GM19468 (cell line): ENCODE measurements around the gene GFOD2.

ENCODE experiments used
- ATAC-seq: cut with Tn5 transposase; IDR thresholded peaks from one replicate; pipeline ENCODE4 v1.9.1; 2021; ENCODE audit warnings: mild to moderate bottlenecking, moderate library complexity, moderate number of reproducible peaks; ENCODE audit not compliant: unreplicated experiment; ENCODE audit errors: extremely low read depth

GFOD2 gene

GRCh38 chr16:67674851-67675578 lies 44.1 kb downstream of the GFOD2 start:
- no peak for ATAC-seq

GRCh38 chr16:67673712-67674580 lies 45.2 kb downstream of the GFOD2 start:
- no peak for ATAC-seq

DNA sequence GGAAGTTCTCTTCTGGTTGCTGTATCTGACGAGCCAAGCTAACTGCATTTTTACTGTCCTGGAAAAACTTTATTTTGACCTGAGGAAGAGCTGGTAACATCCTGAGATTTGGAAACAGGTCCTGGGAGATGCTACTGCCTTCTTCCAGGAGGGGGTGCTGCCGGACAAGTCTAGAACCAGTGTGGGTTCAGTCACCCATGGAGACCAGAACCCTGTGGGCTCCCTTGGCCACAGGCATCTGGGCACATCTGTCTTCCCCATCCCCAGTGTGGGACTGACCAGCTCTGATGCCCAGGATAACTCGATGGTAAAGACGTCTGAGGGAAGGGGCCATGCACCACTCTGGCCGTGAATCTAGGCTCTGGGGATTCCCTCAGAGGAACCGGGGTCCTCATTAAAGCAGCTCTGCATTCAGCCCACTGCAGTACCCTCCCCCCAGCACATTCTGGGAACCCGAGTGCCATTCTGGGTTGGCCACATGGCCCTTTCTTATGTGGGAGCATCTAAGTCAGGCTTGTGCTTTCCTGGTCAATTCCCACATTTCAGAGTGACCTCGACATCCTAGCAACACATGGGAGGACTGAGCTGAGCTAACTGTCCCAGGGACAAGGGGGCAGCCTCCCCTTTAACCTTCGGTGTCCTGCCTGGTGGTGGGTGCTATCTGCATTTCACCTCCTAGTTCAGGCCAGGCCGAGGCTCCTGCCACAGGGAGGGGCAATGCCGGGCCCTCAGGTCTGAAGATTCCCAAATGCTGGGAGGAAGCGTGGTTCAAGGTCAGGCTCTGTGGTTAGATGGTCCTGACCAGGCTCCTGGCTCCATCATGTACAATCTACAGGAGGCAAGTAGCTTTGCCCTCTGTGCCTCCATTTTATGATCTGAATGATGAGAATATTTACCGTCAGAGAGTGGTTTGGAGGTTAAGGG lies 46.1 kb downstream of the GFOD2 start:
- no peak for ATAC-seq

- ATAC-seq, result no peak
Observed at GRCh38 chr16:67672306-67672705, 46.8 kb downstream of the GFOD2 start.

DNA sequence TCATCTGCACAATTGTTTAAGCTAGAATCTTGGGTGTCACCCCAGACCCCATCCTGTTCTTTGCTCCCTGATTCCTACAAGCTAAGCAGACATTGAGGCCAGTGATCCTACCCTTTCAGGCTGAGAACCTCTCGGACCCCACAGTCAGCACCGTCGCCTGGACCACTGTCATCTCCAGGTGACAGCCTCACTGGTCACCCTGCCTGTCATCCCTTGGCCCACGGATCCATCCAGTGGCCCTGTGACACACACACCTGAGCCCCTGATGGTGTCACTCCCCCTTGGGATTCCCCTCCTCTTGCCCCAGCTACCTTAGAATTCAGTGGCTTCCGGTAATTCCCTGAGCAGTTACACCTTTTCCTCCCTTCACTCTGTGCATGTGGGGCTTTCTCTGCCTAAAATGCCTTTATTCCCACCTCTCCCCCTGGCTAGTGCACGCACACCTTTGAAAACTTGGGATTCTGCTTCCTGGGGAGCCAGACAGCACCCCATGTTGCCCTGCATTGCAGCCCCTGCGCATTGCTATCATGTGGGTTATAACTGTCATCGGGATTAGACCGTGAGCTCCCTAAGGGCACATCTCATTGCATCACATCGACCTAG lies 49.5 kb downstream of the GFOD2 start:
- no peak for ATAC-seq

DNA sequence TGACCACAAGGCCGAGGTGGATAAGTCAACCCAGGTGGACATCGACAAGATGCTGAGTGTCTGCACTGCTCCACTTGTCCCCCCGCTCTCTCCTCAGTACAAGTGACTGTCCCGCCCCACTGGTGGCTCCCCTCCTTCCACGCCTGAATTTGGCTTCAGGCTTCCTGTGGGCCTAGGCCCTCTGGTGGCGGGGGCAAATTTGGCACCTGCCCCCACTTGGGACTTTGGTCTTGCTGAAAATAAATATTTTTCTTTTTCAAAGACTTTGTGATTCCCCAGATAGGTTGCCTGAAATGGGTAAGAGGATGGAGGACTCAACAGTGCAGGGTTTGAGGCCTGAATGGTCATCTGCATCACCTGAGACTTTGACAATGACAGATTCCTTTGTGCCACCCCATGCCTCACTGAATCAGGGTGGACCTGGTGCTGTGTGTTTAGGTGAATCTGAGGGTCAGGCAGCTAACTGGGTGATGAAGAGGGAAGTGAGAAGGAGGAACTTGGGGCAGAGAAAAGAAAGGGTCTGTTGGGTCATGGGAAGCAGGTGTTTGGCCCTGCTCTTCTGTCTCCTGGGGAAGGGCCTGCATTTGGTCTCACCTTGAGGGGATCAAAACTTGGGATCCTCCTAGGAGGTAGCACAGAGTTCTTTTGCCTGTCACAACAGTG lies 50.5 kb downstream of the GFOD2 start:
- no peak for ATAC-seq

GRCh38 chr16:67667817-67668494 lies 51.2 kb downstream of the GFOD2 start:
- ATAC-seq, result no peak

- ATAC-seq, result no peak
Observed at GRCh38 chr16:67667453-67667816, 51.7 kb downstream of the GFOD2 start.

DNA sequence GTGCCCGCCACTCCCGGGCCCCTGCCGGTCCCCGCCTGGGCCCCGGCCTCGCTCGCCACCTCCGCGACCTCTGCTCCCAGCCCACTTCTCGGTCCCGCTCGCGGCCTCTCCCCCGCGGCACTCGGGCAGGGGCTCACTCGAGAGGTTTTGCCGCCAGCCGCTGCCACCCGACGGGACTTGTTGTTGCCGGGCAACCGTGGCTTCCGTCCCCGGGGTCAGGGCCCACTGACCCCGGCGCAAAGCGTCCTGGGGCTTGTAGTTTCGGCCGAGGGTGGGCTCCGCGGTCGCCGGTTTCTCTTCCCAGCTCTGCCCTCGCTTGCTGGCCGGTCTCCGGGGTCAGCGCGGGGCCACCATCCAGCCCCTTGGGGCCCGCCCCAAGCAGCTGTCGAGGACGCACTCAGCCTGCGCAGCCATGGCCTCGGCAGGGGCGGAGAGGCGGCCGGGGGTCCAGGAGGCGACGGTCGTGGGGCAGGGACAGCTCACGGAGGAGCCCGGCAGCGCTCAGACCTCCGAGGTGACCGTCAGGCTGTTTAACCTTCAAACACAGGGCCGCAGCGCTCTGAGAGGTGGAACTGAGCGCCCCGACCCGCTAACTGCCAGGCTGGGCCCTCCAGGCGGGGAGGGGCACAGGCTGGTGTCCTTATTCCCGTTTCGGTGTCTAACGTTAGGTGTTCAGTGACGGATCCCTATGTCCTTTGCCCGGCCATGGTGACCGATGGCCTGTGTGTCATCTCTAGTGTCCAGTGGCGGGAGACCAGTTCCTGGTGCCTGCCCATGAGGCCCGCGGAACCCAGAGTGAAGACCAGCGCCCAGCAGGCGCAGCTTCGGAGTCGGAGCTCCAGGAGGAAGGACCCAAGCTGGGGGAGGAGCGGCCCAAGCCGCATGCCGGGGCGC lies 52.3 kb downstream of the GFOD2 start, which contains the start of the genes C16orf86 and ENKD1:
Gene C16orf86 (plus strand): TSS at position 256 of the 894 bp plus-strand sequence. CDS start 157 bp downstream, at position 413.
Gene ENKD1 (minus strand): TSS at position 192 of the 894 bp plus-strand sequence. CDS start 308 bp downstream, outside the sequence.
- ATAC-seq, result peak; percentile 31

DNA sequence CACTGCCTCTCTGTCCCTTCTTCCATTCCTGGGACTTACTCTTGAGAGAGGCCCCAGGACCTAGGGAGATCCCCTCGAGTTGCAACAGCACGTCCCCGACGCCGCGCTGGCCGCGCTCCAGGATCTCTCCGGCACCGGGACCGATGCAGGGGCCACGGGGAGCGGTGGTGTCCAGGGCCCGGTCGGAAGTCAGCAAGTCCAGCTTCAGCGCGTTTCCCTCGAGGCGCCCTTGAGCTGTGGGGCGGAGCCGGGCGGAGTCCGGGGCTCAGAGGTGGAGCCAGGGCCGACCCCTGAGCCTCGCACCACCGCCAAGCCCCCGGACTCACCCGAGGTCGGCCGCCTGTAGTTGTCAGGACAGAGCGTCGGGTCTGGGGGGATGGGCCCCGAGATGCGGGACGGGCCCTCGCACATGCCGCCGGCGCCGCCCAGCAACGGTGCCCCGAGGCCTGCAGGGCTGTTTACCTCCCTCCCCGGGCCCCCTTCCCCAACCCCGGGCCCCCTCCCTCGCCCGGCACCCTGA lies 53.0 kb downstream of the GFOD2 start:
- ATAC-seq, result no peak

GRCh38 chr16:67665598-67665997 lies 53.5 kb downstream of the GFOD2 start:
- no peak for ATAC-seq

DNA sequence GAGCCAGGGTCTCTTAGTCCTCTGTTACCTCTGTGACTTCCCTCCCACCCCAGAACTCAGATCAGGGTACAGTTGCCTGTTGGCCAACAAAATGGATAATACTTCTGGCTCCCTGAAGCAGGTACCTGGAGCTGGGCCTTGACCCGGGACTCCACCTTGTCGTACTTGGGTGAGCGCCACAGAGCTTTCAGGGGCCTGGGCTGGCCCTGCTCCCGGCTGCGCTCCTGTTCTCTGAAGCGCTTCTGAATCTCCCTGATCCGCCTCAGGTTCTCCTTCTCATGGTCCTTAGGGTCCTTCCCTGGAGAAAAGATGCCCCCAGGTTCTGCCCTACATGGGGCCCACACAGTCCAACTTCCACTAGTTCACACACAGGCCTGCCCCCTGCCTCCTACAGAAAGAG lies 54.2 kb downstream of the GFOD2 start:
- ATAC-seq, result no peak

DNA sequence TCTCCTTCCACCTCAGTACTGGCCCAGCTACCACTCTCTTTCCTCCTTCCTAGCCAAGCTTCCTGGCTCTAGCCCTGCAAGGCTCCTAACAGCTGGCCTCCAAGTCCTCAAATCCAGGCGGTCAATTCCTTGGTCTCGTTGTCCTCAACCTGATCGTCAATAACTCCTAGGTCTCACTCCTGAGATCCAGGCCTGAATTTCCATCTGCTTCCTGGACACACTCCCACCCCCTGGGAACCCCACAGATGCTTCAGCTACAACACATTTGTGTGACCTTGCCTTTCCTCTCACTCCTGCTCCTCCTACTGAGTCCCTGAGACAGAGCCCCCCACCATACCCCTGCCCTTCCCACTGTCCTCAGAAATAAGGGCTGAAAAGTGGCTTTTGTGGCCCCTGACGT lies 54.9 kb downstream of the GFOD2 start:
- ATAC-seq, result no peak

DNA sequence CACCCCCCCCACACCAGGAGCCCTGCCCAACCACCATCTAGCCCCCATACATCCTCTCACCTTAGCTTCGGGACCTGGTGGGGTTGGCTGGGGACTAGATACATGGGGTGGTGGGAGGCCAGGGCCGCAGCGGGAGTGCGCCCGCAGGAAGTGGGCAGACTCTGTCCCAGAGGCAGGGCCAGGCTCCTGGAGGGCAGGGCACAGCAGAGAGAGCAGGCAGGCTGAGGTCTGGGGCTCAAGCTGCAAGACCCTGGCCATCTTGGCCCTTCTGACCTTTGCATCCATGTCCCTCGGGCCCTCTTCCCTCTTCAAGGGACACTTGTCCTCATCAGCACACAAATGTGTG lies 55.3 kb downstream of the GFOD2 start:
- no peak for ATAC-seq

DNA sequence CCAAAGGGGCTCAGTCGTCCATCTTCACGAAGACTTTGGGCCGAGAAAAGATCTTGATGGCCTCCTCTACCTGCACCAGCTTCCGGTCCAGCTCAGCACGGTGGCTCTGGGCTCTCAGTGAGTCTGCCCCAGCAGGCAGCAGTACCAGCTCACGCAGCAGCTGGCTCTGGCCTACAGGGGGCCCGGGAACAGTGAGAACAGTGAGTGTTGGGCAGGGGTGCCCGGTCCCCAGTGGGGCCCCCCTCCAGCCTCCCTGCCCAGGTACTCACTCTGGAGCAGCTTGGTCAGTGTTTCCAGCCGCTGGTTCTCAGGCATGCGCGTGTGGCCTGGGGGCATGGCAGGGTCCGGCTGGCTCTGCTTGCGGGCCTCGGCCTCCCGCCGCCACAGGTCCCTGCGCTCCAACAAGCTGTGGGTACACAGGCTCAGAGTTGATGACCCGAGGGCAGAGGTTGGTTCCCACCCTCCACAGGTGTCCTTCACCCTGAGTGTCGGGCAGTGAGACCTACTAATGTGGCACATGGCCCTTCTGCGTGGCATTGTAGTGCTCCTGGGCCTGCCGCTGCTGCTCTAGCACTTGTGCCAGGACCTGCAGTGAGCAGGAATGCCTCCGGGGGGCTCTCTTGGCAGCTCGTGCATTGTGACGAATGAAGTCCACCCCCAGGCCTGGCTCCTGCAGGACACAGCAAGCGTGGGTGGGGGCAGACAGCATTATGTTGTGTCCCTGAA lies 55.8 kb downstream of the GFOD2 start:
- ATAC-seq, result no peak

DNA sequence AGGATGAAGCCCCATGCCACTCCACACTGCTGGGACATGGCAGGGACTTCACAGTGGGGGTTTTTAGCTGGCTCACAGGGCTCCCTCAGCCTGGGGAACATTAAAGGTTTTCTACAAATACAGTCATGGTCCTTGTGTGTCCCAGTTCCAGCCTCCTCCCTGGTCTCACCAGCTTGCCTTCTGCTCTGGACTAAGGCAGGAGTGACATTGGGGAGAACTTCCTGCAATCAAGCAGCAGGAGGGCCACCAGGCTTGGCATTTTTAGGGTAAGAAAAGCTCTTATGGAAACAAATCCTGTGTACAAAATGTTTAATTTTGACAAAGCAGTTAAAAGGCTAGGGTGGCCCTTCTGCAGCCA lies 56.5 kb downstream of the GFOD2 start:
- ATAC-seq, result no peak
